Stomach smooth muscle (tissue), 2 donors: ENCODE measurements around the gene SHBG.
"Not testable (repeated sequence)": the region's sequence is repeated elsewhere in the genome, so short reads cannot be mapped to it uniquely, and the experiment has no call there.

Experiments
- H3K27ac ChIP-seq: one replicate; pipeline ENCODE4 v1.7.0; 2013; ENCODE audit warnings: mild to moderate bottlenecking, low read length, inconsistent platforms
- H3K27me3 ChIP-seq, 2 donors: one replicate each; pipeline ENCODE4 v1.7.0; 2013; ENCODE audit warnings: low read length in 2 of 2; ENCODE audit not compliant: insufficient read depth in 2 of 2, control insufficient read depth in 1 of 2
- H3K36me3 ChIP-seq, 2 donors: one replicate each; pipeline ENCODE4 v1.7.0; 2013; ENCODE audit warnings: low read length in 2 of 2; ENCODE audit not compliant: control insufficient read depth in 2 of 2, insufficient read depth in 2 of 2
- H3K4me1 ChIP-seq: one replicate; pipeline ENCODE4 v1.7.0; 2013; ENCODE audit warnings: low read length; ENCODE audit not compliant: control insufficient read depth, insufficient read depth
- H3K4me3 ChIP-seq, 2 donors: one replicate each; pipeline ENCODE4 v1.7.0; 2013; ENCODE audit warnings: low read length in 2 of 2
- H3K9ac ChIP-seq, 2 donors: one replicate each; pipeline ENCODE4 v1.7.0; 2013; ENCODE audit warnings: low read length in 2 of 2, mild to moderate bottlenecking in 1 of 2
- H3K9me3 ChIP-seq, 2 donors: one replicate each; pipeline ENCODE4 v1.7.0; 2013; ENCODE audit warnings: low read length in 2 of 2; ENCODE audit not compliant: control insufficient read depth in 2 of 2
- donor health status: healthy.
- donor health status: Pancreatic carcinoma.

Gene SHBG

GRCh38 chr17:7613769-7614424, 16.0 kb upstream of the SHBG start:
- H3K27ac ChIP-seq: peak overlapping the region; percentile 77
- H3K9ac ChIP-seq: peak overlapping the region; percentile 75 to 90
- no peaks in the 10 kb centered on the region for H3K9me3 ChIP-seq
- H3K4me3 ChIP-seq: peak overlapping the region; percentile 84 to 87
- H3K36me3 ChIP-seq: peaks cover 2 to 6% of the 10 kb centered on the region in 2 donors
- no peaks in the 10 kb centered on the region for H3K27me3 ChIP-seq
- peaks cover 19% of the 10 kb centered on the region for H3K4me1 ChIP-seq

- Histone ChIP-seq H3K9me3 (no peaks in the 10 kb centered on the region), H3K27ac (peak within 1 kb of the TSS; percentile 77), H3K9ac (peak within 1 kb of the TSS; percentile 75 to 90), H3K4me1 (peaks cover 19% of the 10 kb centered on the region), H3K27me3 (no peaks in the 10 kb centered on the region), H3K4me3 (peak within 1 kb of the TSS; percentile 84 to 87), H3K36me3 (peaks cover 2 to 6% of the 10 kb centered on the region in 2 donors)
Measured at GRCh38 chr17:7614425-7615264, 15.3 kb upstream of the SHBG start, which contains the start of gene FXR2. TSS of gene FXR2 (minus strand) at chr17:7614897. CDS start at chr17:7614532, 365 bp downstream.

- H3K9ac ChIP-seq: peak overlapping the region; percentile 67 to 69
- no peaks in the 10 kb centered on the region for H3K27me3 ChIP-seq
- peak overlapping the region; percentile 67 for H3K27ac ChIP-seq
- no peaks in the 10 kb centered on the region for H3K9me3 ChIP-seq
- H3K36me3 ChIP-seq: peaks cover 2 to 3% of the 10 kb centered on the region in 2 donors
- peaks cover 19% of the 10 kb centered on the region for H3K4me1 ChIP-seq
- peak overlapping the region; percentile 69 to 73 for H3K4me3 ChIP-seq
Measured at GRCh38 chr17:7615265-7615747, 14.6 kb upstream of the SHBG start.

GRCh38 chr17:7618608-7619007, 11.3 kb upstream of the SHBG start:
- H3K9me3 ChIP-seq: no peaks in the 10 kb centered on the region

GRCh38 chr17:7620835-7621234, 9.1 kb upstream of the SHBG start:
- Histone ChIP-seq H3K4me3 (no peak overlapping the region), H3K4me1 (no peaks in the 10 kb centered on the region), H3K9me3 (no peaks in the 10 kb centered on the region), H3K36me3 (no peaks in the 10 kb centered on the region), H3K27me3 (no peaks in the 10 kb centered on the region), H3K9ac (no peak overlapping the region), H3K27ac (no peak overlapping the region)

More at GRCh38 chr17:7618608-7619007, 11.3 kb upstream of the SHBG start:
- no peak overlapping the region for H3K27ac ChIP-seq
- H3K27me3 ChIP-seq: no peaks in the 10 kb centered on the region
- H3K36me3 ChIP-seq: no peaks in the 10 kb centered on the region
- H3K4me1 ChIP-seq: peaks cover 6% of the 10 kb centered on the region
- no peak overlapping the region for H3K9ac ChIP-seq
- no peak overlapping the region for H3K4me3 ChIP-seq

GRCh38 chr17:7623661-7624060, 6.3 kb upstream of the SHBG start:
- Histone ChIP-seq H3K4me1 (peaks cover 12% of the 10 kb centered on the region), H3K9ac (no peak overlapping the region), H3K9me3 (no peaks in the 10 kb centered on the region), H3K27me3 (no peaks in the 10 kb centered on the region), H3K36me3 (peaks cover 2 to 4% of the 10 kb centered on the region in 2 donors), H3K4me3 (no peak overlapping the region), H3K27ac (no peak overlapping the region)

GRCh38 chr17:7625749-7626148, 4.2 kb upstream of the SHBG start:
- H3K4me1 ChIP-seq: peaks cover 12% of the 10 kb centered on the region
- H3K4me3 ChIP-seq, H3K36me3 ChIP-seq, H3K27ac ChIP-seq, H3K9me3 ChIP-seq, H3K27me3 ChIP-seq, H3K9ac ChIP-seq: not testable (repeated sequence)

GRCh38 chr17:7626307-7626706, 3.6 kb upstream of the SHBG start:
- peak overlapping the region; percentile 93 to 97 for H3K9ac ChIP-seq
- peaks cover 12% of the 10 kb centered on the region for H3K4me1 ChIP-seq

GRCh38 chr17:7626956-7627249, 3.0 kb upstream of the SHBG start:
- Histone ChIP-seq H3K27ac (peak overlapping the region; percentile 90), H3K4me3 (peak overlapping the region; percentile 86 to 87), H3K9me3 (no peaks in the 10 kb centered on the region), H3K9ac (peak overlapping the region; percentile 93 to 97), H3K27me3 (no peaks in the 10 kb centered on the region), H3K36me3 (peaks cover 2 to 4% of the 10 kb centered on the region in 2 donors), H3K4me1 (peaks cover 12% of the 10 kb centered on the region)

More at GRCh38 chr17:7626307-7626706, 3.6 kb upstream of the SHBG start:
- Histone ChIP-seq H3K36me3 (peaks cover 2 to 4% of the 10 kb centered on the region in 2 donors), H3K4me3 (peak overlapping the region; percentile 86 to 87), H3K27ac (peak overlapping the region; percentile 90), H3K9me3 (no peaks in the 10 kb centered on the region), H3K27me3 (no peaks in the 10 kb centered on the region)

GRCh38 chr17:7627250-7628121, 2.4 kb upstream of the SHBG start, which contains the start of gene SAT2:
TSS of gene SAT2 (minus strand) at chr17:7627821. CDS start at chr17:7627635, 186 bp downstream.
- Histone ChIP-seq H3K9ac (peak within 1 kb of the TSS; percentile 93 to 97), H3K4me3 (peak within 1 kb of the TSS; percentile 86 to 87), H3K4me1 (peaks cover 12% of the 10 kb centered on the region), H3K36me3 (peaks cover 2 to 4% of the 10 kb centered on the region in 2 donors), H3K27ac (peak within 1 kb of the TSS; percentile 90), H3K27me3 (no peaks in the 10 kb centered on the region), H3K9me3 (no peaks in the 10 kb centered on the region)
